GM18867 (cell line): ENCODE data around the gene LRTM2.
A peak's percentile ranks its signal among the peaks of the same experiment; 100 is the strongest.

Experiments used
- ATAC-seq: cut with Tn5 transposase; IDR thresholded peaks from one replicate; pipeline ENCODE4 v1.9.1; 2021; ENCODE audit warnings: mild to moderate bottlenecking, moderate library complexity; ENCODE audit not compliant: unreplicated experiment

The LRTM2 gene

GRCh38 chr12:1797991-1798640 lies 22.2 kb upstream of the LRTM2 start:
- ATAC-seq: no peak

- no peak for ATAC-seq
These were observed 21.7 kb upstream of the LRTM2 start for GRCh38 chr12:1798641-1799020.

GRCh38 chr12:1799051-1799881 lies 21.1 kb upstream of the LRTM2 start:
- ATAC-seq: no peak

GRCh38 chr12:1799882-1800400 lies 20.4 kb upstream of the LRTM2 start:
- ATAC-seq: no peak

GRCh38 chr12:1800401-1801302 lies 19.7 kb upstream of the LRTM2 start:
- ATAC-seq: no peak

GRCh38 chr12:1801303-1801975 lies 18.9 kb upstream of the LRTM2 start:
- no peak for ATAC-seq

GRCh38 chr12:1803736-1804135 lies 16.6 kb upstream of the LRTM2 start:
- ATAC-seq: no peak

GRCh38 chr12:1804545-1805332 lies 15.6 kb upstream of the LRTM2 start:
- ATAC-seq: peak; percentile 79

GRCh38 chr12:1805441-1806081 lies 14.8 kb upstream of the LRTM2 start:
- no peak for ATAC-seq

- ATAC-seq: no peak
These were observed 13.9 kb upstream of the LRTM2 start for GRCh38 chr12:1806301-1807086.

GRCh38 chr12:1807087-1807860 lies 13.1 kb upstream of the LRTM2 start:
- no peak for ATAC-seq

- no peak for ATAC-seq
These were observed 12.1 kb upstream of the LRTM2 start for GRCh38 chr12:1808036-1808797.

- ATAC-seq: no peak
These were observed 11.4 kb upstream of the LRTM2 start for GRCh38 chr12:1808798-1809480.

GRCh38 chr12:1809591-1810190 lies 10.7 kb upstream of the LRTM2 start:
- ATAC-seq: no peak

- no peak for ATAC-seq
These were observed 10.0 kb upstream of the LRTM2 start for GRCh38 chr12:1810201-1810930.

- ATAC-seq: no peak
These were observed 9.5 kb upstream of the LRTM2 start for GRCh38 chr12:1810931-1811280.
